GM21390 (cell line): ENCODE data around the gene GATD1.

Experiments
- ATAC-seq: cut with Tn5 transposase; IDR thresholded peaks from one replicate; pipeline ENCODE4 v1.9.1; 2021; ENCODE audit not compliant: unreplicated experiment

GATD1 gene

DNA sequence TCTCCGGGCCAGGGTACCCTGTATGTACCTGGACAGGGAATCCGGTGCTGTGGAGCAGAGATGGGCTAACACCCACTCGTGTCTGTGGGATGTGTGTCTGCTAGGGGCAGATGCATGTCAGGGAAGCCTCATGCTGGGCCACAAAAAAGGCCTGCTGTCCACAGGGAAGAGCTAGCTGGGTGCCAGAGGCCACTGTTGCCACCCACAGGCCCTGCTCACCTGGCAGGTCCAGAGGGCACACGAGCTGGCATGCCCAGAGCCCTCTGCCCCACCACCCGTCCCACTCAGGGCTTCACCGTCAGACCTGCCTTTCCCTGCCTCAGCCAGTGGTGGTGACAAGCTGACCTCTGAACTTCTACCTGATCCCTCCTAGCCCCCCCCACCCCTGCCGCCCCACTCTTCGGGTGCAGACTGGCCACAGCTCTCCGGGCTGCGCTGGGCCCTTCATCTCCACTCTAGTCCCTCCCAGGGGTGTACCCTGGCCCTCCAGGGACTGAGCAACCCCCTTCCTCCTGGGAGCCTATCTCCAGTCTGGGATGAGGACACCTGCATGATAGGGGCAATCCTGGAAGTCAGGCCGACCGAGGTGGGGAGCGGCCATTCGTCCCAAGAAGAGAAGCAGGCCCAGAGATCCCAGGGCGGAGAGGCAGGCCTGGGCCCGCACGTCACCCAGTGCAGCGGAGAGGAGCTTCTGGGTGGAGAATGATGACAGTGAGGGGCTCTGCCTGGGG is 19.4 kb upstream of the GATD1 start:
- no peak for ATAC-seq

DNA sequence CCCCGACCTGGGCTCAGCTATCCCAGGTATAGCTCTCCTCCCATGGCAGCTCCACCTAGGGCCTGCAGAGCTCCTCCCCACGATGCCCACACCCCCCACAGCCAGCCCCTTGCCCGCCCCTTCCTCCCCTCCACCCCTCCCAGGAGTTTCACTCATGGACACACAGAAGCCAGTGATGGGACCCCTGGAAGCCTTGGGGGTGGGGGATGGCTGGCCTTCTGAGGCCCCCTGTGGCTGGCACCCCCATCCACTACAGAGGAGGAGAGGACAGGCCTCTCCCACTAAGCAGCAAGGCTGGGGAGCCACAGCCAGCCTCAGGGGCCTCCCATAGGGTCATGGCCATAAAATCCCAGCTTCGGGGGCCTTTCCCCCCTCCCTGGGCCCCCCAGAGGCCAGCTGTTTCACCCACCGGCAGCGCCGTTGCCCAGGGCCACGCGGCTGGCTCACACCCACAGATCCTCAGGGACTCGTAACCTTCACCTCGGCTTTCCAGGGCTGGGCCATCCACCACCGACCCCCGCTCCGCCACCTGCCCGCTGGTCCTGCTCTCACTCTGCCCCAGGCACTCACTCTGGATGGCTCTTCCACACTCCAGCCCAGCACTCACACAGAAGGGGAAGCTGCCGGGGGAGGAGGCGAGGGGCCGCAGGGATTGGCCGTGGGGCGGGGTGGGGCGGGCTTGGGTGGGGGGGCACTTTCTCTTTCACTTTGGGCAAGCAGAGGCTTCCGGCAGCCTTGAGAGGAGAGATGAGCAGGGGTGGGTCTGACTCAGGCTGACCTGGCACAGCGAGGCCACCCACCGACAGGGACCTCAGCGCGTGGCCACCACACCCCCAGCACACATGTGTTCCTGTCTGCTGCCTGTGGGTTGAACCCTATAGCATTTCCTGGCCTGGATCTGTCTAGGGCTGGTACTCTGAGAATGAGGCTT is 18.6 kb upstream of the GATD1 start:
- no peak for ATAC-seq

DNA sequence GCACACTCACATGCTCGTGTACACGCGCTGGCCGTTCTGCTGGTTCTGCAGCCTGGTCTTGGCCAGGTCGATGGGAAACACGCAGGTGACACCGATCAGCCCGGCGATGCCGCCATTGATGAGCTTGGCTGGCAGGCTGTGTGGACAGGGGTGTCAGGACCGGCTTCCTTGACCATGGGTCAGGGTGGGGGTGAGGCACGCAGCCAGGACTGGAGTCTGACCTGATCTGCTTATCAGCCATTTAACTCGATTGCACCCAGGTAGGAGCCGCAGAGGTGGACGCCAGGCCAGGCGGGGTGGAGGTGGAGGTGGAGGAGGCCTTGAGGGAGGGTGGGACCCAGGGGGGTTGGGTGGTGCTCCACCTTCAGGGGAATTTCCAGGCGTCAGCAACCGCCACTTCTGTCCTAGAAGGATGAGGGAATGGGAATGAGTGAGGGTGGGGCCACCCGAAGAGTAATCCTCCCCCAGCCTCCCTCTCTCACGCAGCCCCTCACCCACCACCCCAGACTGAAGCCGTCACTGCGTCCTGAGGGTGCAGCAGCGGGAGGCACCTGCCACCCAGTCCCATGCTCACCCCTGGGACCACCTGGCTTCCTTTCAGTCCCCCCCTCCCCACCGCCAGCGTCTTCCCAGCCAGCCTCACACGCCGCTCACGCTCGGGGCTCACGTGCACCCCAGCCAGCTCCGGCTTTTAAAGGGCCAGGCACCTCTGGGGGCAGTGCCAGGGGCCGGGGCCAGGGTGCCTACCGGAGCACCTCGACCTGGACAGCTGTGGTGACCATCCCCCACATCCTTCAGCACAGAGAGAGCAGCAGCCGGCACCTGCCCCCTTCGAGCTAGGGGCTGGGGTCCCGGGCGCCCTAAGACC is 17.7 kb upstream of the GATD1 start:
- no peak for ATAC-seq

DNA sequence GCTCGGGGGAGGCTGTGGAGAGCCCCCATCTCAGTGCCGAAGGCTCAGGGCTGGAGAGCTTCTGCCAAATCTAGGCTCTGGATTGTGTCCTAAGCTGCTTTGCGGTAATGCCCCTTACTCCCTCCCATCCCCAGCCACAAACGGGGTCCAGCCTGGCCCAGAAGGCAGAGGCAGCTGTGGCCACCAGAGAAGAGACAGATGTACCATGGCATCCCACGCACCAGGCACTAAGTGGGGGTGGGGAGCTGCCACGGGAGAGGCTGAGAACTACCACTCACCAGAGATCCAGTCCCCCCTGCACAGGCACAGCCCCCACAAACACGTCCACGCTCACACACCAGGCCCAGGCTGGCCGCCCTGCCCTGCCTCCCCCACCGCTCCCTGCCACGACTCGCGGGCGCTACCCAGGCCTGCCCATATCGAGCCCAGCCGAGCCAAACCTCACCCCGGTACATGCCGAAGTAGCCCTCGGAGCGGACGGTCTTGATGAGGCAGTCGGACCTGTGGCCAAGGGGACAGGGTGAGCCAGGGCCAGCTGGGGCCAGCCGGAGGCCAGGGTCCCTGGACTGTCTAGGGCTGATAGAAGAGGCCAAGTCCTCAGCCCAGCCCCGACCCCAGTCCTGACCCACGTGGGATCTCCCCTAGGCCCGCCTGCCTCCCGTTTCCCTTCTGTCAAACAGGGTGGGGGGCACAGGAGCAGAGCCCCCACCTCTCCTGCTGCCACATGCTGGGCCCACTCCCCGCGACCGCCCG is 16.9 kb upstream of the GATD1 start:
- ATAC-seq, result no peak

DNA sequence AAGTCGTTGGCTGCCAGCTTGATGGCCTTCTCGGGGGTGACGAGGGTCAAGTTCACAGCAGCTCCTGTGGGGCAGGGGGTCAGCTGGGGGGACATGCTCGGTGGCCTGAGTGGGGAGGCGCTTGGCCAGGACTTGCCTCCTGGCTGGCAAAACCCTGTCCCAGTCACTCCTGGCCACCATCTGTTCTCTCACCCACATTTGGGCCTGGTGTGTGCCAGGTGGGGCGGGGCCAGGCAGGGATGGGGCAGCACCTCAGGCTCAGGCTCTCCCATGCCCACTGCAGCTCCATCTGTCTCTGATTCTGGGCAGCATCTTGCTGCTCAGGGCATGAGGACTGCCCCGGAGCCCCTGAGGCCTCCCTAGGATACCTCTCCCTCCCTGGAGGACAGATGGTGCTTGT is 16.3 kb upstream of the GATD1 start:
- ATAC-seq, result no peak

DNA sequence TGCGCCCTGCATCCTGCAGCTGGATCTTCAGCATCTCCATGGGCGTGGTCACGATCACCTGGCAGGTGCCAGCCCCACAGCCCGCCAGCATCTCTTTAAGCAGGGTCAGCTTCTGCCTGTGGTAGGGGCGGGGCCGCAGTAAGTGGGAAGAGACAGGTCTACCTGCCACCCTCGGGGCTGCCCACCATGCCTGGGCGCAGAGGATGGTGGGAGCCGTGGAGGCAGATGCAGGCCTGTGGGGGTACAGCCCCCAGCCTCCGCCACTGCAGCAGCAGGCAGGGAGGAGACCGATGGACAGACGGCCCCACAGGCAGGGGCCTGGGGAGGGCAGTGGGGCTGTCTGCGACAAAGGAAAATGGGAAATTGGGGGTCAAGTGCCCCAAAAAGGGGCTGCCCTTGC is 15.6 kb upstream of the GATD1 start:
- no peak for ATAC-seq

DNA sequence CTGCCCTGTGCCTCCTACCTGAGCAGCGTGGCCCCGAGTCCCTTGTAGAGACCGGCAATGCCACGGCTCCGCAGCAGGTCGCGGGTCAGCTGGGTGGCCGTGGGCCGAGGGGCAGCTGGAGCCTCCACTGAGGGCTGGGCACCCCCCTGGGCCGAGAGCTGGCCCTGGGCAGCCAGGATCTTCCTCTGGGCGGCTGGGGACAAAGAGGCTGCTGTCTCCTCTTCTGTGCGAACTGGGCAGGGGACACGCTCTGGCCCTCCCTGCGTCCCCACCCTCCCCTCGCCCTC is 15.2 kb upstream of the GATD1 start:
- no peak for ATAC-seq

DNA sequence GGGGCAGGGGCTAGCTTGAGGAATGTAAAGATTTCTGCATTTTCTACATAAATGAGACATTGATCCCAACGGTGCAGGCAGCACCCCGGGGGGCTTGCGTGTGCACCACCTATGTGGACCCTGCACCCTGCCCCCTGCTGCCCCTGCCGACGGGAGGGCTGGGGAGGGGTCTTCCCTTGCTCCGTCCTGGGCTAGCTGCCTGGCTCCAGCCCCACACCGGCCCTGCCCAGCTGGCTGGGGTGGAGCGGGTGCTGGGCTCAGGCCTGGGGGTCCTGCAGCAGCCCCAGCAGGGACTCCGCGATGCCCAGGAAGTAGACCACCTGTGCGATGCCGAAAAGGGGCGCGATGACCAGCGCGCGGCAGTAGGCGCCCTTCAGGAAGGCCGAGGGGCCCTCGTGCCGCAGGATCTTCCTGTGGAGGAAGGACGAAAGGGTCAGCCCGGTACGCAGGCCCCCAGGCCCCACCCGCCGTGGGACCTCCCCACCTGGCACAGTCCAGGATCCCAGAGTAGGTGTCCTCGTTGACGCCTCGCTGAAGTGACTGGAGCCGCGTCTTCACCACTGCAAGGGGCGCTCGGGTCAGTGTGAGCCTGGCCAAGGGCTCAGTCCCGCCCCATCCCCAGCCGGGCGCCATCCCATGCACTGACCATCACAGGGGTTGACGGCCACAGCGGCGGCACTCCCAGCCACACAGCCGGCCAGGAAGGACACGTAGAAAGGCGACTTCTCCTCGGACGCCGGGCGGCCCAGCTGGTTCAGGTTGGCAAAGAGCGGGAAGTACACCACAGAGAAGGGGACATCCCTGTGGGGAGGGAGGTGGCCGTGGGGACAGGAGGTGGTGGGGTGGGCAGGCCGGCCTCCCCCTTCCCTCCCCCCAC is 14.6 kb upstream of the GATD1 start:
- no peak for ATAC-seq

DNA sequence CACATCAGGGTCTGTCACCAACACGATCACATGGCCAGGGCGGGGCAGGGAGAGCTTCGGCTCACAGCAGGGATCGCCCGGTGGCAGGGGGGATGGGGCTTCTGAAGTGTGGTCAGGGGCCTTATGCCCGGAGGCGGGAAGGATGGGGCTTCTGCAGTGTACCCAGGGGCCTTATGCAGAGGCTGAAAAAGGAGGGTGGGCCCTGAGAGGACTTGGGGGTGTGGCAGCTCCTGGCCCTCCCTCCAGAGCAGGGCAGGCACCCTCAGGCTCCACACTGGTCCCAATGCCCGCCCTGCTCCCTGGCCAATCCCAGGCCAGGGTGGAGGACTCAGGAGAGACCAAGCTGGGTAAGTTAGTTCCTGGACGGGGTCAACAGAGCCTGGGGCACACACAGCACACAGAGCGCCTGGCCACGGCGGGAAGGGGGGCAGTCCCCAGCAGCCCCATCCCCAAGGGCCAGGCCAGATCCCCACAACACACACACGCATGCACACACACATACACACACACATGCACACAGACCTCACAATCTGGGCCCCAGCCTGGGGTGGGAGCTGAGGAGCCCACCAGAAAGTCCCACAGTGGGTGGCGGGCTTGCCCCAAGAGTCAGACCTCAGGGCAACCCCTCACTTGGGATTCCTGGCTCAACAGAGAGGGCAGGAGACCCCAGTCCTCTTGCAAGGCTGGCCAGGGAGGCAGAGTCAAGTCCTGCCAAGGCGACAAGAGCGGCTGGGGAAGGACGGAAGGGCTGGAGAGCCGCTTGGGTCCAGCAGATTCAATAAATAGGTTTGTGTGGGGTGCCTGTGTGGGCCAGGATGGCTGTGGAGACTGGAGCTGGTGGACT is 13.7 kb upstream of the GATD1 start:
- no peak for ATAC-seq

DNA sequence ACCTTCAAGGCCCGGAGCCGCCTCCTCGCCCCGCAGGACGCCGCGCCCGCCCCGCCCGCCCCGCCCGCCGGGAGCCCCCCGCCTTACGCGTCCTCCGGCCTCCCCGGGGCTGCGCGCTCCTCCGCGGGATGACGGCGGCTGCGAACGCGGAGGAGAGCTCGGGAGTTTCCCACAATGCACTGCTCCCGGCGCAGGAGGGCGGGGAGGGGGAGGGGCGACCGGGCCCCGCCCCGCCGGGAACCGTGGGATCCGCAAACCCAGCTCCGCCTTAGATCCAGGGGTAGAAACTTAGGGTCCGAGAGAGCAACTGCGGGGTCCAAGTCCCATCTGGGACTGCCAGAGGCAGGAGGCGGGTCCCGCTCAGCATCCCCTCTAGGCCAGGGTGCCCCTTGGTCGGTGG is 12.7 kb upstream of the GATD1 start, which contains the start of gene CEND1:
Gene CEND1, minus strand, starts transcription at position 148 of the 400 bp plus-strand sequence. CDS start 1,514 bp downstream, outside the sequence.
- ATAC-seq, result no peak

DNA sequence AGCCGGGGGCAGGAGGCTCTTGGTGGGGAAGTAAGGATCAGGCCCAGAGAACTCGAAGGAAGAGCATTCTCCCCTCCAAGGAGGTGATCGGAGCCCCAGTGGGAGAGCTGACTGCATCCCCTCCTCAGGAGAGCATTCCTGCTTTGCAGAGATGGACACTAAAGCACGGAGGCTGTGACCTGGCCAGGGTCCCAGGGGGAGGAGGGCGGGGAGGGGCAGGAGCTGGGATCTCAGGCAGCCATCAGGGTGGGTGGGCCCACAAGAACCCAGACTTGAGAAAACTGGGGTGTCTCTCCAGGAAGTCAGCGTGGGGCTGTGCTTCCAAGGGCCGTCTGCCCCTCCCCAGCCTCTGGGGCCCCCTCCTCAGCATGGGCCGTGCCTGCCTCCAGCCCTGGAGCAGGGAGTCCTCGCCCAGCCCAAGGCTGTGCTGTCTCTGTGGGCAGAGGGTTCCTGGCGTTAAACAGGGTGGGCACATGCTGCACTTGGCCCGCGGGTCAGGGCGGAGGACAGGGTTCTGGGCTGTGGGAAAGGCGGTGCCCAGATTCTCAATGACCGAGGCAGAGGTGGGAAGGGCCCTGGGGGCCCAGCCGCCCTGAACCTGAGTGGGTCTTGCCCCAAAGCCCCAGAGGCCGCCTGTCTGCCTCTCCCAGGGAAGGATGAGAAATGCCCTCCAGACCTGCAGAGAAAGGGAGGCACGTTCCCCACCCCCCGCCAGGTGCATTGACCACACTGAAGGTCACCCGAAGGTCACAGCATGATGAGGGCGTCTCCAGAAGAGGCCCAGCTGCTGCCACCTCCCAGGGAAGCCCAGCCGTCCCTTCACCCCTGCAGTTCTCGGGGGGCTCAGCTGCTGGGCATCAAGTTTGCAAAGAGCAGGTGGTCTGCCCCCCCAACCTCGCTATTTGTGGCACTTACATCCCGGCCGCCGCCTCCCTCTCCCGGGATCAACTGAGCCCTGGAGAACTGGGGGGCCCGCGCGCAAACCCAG is 12.0 kb upstream of the GATD1 start:
- no peak for ATAC-seq

DNA sequence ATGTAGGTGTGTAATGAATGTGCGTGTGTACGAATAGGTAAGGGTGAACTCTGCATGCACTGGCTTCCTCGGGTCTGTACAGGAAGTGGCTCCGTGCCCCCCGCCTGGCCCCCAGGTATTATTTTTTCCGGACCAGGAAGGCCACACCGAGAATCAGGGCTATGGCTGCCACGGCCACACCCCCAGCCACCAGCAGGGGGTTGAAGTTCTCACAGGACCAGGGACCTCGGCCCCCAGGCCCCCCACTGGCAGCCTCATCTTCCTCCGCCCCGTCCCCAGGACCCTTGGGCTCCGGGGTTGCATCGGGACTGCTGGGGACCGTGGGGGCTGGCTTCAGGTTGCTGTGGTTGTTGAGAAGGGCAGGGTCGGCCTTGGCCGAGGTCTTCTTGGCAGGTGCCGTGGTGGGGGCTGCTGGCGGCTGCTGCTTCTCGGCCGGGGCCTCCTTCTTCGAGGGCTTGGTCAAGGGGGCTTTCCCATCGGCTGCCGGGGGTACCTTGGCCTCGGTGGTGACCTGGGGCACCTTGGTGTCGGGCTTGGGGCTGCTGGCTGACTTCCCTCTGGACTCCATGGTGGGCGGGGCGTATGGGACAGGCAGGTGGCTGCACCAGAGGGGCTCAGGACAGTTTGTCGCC is 10.8 kb upstream of the GATD1 start:
- ATAC-seq, result no peak

DNA sequence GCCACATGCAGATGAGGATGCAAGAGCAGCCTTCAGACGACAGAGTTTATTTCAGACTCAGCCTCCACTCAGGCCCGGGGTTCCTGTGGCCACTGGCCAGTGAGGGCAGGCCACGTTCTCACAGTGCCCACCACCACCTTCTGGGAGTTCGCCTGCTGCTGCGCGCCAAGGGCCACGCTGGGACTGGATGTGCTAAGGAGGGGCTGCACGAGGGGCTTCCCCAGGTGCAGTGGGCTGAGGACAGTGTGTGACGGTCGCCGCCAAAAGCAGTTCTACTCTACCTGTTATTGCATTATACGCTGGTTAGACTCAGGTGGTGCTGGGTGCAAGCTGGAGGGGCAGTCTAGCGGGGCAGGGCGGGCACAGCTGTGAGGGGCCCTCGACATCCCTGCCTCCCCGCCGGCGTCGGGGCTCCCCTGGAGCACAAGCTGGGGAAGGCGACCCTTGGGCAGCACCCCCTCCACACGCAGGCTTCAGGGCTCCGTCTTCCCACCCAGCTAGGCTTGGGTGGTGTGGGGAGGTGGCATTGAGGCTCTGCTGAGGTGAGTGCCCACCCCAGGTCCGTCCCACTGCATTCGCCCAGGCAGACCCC is 9.9 kb upstream of the GATD1 start:
- no peak for ATAC-seq

DNA sequence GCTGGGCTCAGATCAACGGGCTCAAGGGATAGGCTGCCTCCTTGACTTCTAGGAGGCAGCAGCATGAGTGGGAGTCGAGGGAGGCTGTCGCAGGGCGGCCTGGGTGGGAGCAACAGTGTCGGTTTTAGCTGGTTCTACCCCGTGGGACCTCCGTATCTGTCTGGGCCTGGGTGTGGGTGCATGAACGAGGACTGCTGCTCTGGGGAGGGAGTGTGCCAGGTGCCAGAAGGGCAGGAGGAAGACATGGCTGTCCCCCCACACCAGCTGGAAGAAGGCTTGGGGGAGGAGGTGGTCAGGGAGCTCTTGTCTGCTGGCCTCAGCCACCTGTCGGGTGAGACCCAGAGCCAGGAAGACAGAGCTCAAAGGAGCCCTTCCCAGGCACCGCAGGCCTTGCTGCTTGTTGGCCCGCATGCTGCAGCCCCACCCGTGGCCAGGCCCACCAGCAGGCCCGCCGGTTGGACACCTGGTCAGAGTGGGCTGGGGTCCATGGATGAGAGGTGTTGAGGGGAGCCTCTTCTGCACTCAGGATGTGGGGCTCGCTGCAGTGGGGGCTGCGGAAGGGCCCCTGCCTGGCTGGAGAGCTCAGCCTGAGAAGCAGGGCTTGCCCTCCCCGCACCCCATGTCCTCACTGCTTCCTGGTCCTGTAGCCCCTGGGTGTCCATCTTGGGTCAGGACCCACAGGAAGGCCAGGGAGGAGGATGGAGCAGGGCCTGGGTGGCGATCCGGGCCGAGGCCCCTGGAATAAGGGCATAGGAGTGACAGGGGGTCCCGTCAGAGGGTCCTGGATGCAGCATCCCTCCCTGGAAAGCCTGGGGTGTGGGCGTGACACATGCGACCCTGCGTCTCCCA is 9.2 kb upstream of the GATD1 start:
- ATAC-seq, result no peak

DNA sequence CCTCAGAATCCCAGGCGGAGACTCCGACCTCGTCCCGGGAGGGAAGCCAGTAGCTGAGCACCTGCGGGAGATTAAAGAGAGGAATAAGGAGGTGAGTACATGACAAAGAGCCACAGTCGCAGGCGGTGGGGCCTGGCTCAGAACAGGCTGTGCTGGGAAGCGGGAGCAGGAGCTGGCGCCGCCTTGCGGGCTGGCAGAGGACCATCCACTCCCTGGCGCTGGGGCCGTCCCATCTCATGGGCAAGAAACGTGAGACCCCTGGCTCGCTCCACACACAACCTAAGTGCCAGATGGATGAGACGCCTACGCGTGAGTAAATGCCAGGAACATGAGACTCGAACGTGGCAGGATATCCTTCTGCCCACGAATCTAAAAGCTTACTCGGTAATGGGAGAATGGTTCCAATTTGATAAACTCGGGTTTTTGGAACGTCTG is 6.3 kb upstream of the GATD1 start:
- ATAC-seq, result no peak
